Fibroblast of lung (primary cell): ENCODE results near the gene KIAA0586. TPM values are rescaled to one million over a fixed set of nuclear protein-coding genes. Genes with fewer than 3 reads are reported as not detected.

Experiments
- DNase-seq, 2 donors: peaks; one replicate each; pipeline versions ENCODE4 v3.0.0 to v3.0.0-alpha.2; 2010; ENCODE audit warnings: low read depth in 2 of 2
- H2AFZ ChIP-seq: 2 replicates; pipeline ENCODE4 v1.5.1; 2012; ENCODE audit warnings: low read length, control low read depth, inconsistent platforms
- H3K27ac ChIP-seq: 2 replicates; pipeline ENCODE4 v1.5.1; 2011; ENCODE audit warnings: low read length, control low read depth; ENCODE audit not compliant: insufficient read depth
- H3K27me3 ChIP-seq: 2 replicates; pipeline ENCODE4 v1.5.1; 2011; ENCODE audit warnings: mild to moderate bottlenecking, low read length; ENCODE audit not compliant: control insufficient read depth, insufficient read depth
- H3K36me3 ChIP-seq: 2 replicates; pipeline ENCODE4 v1.5.1; 2011; ENCODE audit warnings: low read length; ENCODE audit not compliant: control insufficient read depth, insufficient read depth
- H3K4me1 ChIP-seq: 2 replicates; pipeline ENCODE4 v1.5.1; 2011; ENCODE audit warnings: low read length; ENCODE audit not compliant: control insufficient read depth, insufficient read depth; ENCODE audit errors: extremely low read depth
- H3K4me2 ChIP-seq: 2 replicates; pipeline ENCODE4 v1.5.1; 2011; ENCODE audit warnings: low read length, control low read depth; ENCODE audit not compliant: insufficient read depth; ENCODE audit errors: extremely low read depth
- H3K4me3 ChIP-seq, 4 experiments: fragments of 200-600 bp in 1 of 4; sonication (generic) in 1 of 4; replicated peaks in 1 of 4; 2 replicates each; pipeline ENCODE4 v1.5.1; 2011 to 2016; ENCODE audit warnings: low read length in 4 of 4, low read depth in 3 of 4, mild to moderate bottlenecking in 3 of 4, control low read depth in 2 of 4, inconsistent platforms in 1 of 4, mixed read lengths in 1 of 4; ENCODE audit not compliant: insufficient read depth in 1 of 4; ENCODE audit errors: control extremely low read depth in 1 of 4
- H3K79me2 ChIP-seq: 2 replicates; pipeline ENCODE4 v1.5.1; 2012; ENCODE audit warnings: mild to moderate bottlenecking, low read length, inconsistent platforms; ENCODE audit not compliant: control insufficient read depth, insufficient read depth
- H3K9ac ChIP-seq: 2 replicates; pipeline ENCODE4 v1.5.1; 2011; ENCODE audit warnings: mild to moderate bottlenecking, low read length, control low read depth; ENCODE audit not compliant: insufficient read depth
- H3K9me3 ChIP-seq: 2 replicates; pipeline ENCODE4 v1.5.1; 2012; ENCODE audit warnings: low read depth, low read length; ENCODE audit not compliant: control insufficient read depth, insufficient read depth
- H4K20me1 ChIP-seq: 2 replicates; pipeline ENCODE4 v1.5.1; 2011; ENCODE audit warnings: low read length; ENCODE audit not compliant: control insufficient read depth, insufficient read depth; ENCODE audit errors: extremely low read depth
- CTCF ChIP-seq, 2 donors: IDR thresholded peaks in 1 of 2; conservative IDR thresholded peaks in 1 of 2; 1 replicate in 1 of 2; 2 replicates in 1 of 2; pipeline ENCODE4 v1.5.1; 2011 to 2012; ENCODE audit warnings: low read length in 2 of 2, control low read depth in 1 of 2, inconsistent platforms in 1 of 2, low read depth in 1 of 2, mild to moderate bottlenecking in 1 of 2
- EZH2 ChIP-seq: IDR thresholded peaks from 2 replicates; pipeline ENCODE4 v1.5.1; 2012; ENCODE audit warnings: low read length, control low read depth, mild to moderate bottlenecking; ENCODE audit errors: missing control alignments
- polyA plus RNA-seq, 2 donors: library from polyadenylated mRNA; depleted of rRNA in 1 of 2; stranded (reverse) in 1 of 2; unstranded in 1 of 2; fragments of >200 nt; gene quantifications; 2 replicates each; pipeline ENCODE4 v1.2.1, GENCODE V29; 2011 to 2012; ENCODE audit warnings: missing spikeins in 1 of 2
- total RNA-seq: library from RNA; depleted of rRNA; stranded (reverse); fragments of >200 nt; gene quantifications from 2 replicates; pipeline ENCODE4 v1.2.1, GENCODE V29; 2014

The KIAA0586 gene
- total and polyA plus RNA-seq, 2 donors (not counting 1 experiment from before 2014, with no cell fraction given): 17.8 to 18.9 TPM

GRCh38 chr14:58599707-58600106 is 172.2 kb downstream of the KIAA0586 start:
- Histone ChIP-seq H3K4me3 (no peak overlapping the region), H3K36me3 (no peaks in the 10 kb centered on the region), H2AFZ (no peak overlapping the region), H3K27ac (no peak overlapping the region), H3K27me3 (no peaks in the 10 kb centered on the region), H3K9me3 (no peaks in the 10 kb centered on the region), H3K79me2 (no peaks in the 10 kb centered on the region), H3K9ac (no peak overlapping the region), H4K20me1 (no peaks in the 10 kb centered on the region), H3K4me2 (no peak overlapping the region), H3K4me1 (no peaks in the 10 kb centered on the region)
- no peak for DNase-seq
- no peak for TF ChIP-seq CTCF (conservative IDR thresholded peaks at IDR 0.05 in 1 of 2, IDR thresholded peaks at IDR 0.05 in 1 of 2; ENCODE audit: low read depth in 1 of 2, low read length in 2 of 2)
- no peak for TF ChIP-seq EZH2

Other genes with a start within 250 kb of the KIAA0586 start
- gene ACTR10, start 227.6 kb upstream of the KIAA0586 start, total RNA-seq: 43.1 and 50.7 TPM in 2 replicates
- 91.2 and 121 TPM in 2 replicates for gene ACTR10, start 227.6 kb upstream of the KIAA0586 start, polyA plus RNA-seq
- 80.1 and 81.4 TPM in 2 replicates for gene PSMA3, start 182.9 kb upstream of the KIAA0586 start, total RNA-seq
- gene PSMA3, start 182.9 kb upstream of the KIAA0586 start, polyA plus RNA-seq: 279 and 299 TPM in 2 replicates
- 10.3 and 12.1 TPM in 2 replicates for gene ARID4A, start 129.2 kb upstream of the KIAA0586 start, total RNA-seq
- 7.2 and 12.2 TPM in 2 replicates for gene ARID4A, start 129.2 kb upstream of the KIAA0586 start, polyA plus RNA-seq
- gene TOMM20L, start 31.8 kb upstream of the KIAA0586 start, total RNA-seq: not detected in 2 replicates
- gene TOMM20L, start 31.8 kb upstream of the KIAA0586 start, polyA plus RNA-seq: not detected in 2 replicates
- gene TIMM9, start 188 bp upstream of the KIAA0586 start, total RNA-seq: 20.1 and 29.3 TPM in 2 replicates
- gene TIMM9, start 188 bp upstream of the KIAA0586 start, polyA plus RNA-seq: 36.2 and 38.3 TPM in 2 replicates
- gene DACT1, start 210.2 kb downstream of the KIAA0586 start, total RNA-seq: 10.2 and 22.6 TPM in 2 replicates
- gene DACT1, start 210.2 kb downstream of the KIAA0586 start, polyA plus RNA-seq: 8.8 and 10.6 TPM in 2 replicates